SKM-1 (cell line): ENCODE data around the gene RAPGEF6.
"Not testable (repeated sequence)": the region's sequence is repeated elsewhere in the genome, so short reads cannot be mapped to it uniquely, and the experiment has no call there.

Experiments used
- DNase-seq: peaks from one replicate; lab custom pipeline; 2025; ENCODE audit not compliant: unreplicated experiment; lab: John Stamatoyannopoulos, UW

The RAPGEF6 gene

GRCh38 chr5:131509801-131510200 lies 125.2 kb downstream of the RAPGEF6 start:
- DNase-seq, result no peak

GRCh38 chr5:131505237-131505908 lies 129.7 kb downstream of the RAPGEF6 start:
- DNase-seq, result no peak

GRCh38 chr5:131496400-131496713 lies 138.7 kb downstream of the RAPGEF6 start:
- no peak for DNase-seq

- DNase-seq, result no peak
Measured at GRCh38 chr5:131495536-131496399, 139.3 kb downstream of the RAPGEF6 start.

- no peak for DNase-seq
Measured at GRCh38 chr5:131491749-131492148, 143.3 kb downstream of the RAPGEF6 start.

GRCh38 chr5:131488463-131488862 lies 146.6 kb downstream of the RAPGEF6 start:
- DNase-seq, result no peak

- not testable (repeated sequence) for DNase-seq
Measured at GRCh38 chr5:131487371-131487770, 147.7 kb downstream of the RAPGEF6 start.

- no peak for DNase-seq
Measured at GRCh38 chr5:131482617-131483016, 152.4 kb downstream of the RAPGEF6 start.

- DNase-seq, result no peak
Measured at GRCh38 chr5:131481569-131481968, 153.5 kb downstream of the RAPGEF6 start.

- no peak for DNase-seq
Measured at GRCh38 chr5:131475541-131475941, 159.5 kb downstream of the RAPGEF6 start.

GRCh38 chr5:131473731-131474130 lies 161.3 kb downstream of the RAPGEF6 start:
- no peak for DNase-seq

GRCh38 chr5:131466171-131466766 lies 168.8 kb downstream of the RAPGEF6 start:
- no peak for DNase-seq

GRCh38 chr5:131463656-131464055 lies 171.4 kb downstream of the RAPGEF6 start:
- DNase-seq, result no peak

- no peak for DNase-seq
Measured at GRCh38 chr5:131462454-131462853, 172.6 kb downstream of the RAPGEF6 start.

- no peak for DNase-seq
Measured at GRCh38 chr5:131461742-131462141, 173.3 kb downstream of the RAPGEF6 start.

GRCh38 chr5:131460867-131461572 lies 174.0 kb downstream of the RAPGEF6 start:
- no peak for DNase-seq

- no peak for DNase-seq
Measured at GRCh38 chr5:131460133-131460532, 174.9 kb downstream of the RAPGEF6 start.

GRCh38 chr5:131459216-131459615 lies 175.8 kb downstream of the RAPGEF6 start:
- no peak for DNase-seq

GRCh38 chr5:131457193-131457592 lies 177.8 kb downstream of the RAPGEF6 start:
- no peak for DNase-seq

GRCh38 chr5:131450941-131451340 lies 184.1 kb downstream of the RAPGEF6 start:
- no peak for DNase-seq

- no peak for DNase-seq
Measured at GRCh38 chr5:131441184-131441583, 193.8 kb downstream of the RAPGEF6 start.
